Osteocyte (in vitro differentiated cells): ENCODE data around the gene KIF24. TPM values are rescaled to one million over a fixed set of nuclear protein-coding genes. Genes with fewer than 3 reads are reported as not detected.

Source experiments
- DNase-seq: peaks from one replicate; pipeline ENCODE4 v3.0.0; 2021; ENCODE audit warnings: mixed read lengths; ENCODE audit not compliant: unreplicated experiment; ENCODE audit errors: extremely low spot score
- H3K27ac Mint-ChIP-seq: one replicate; pipeline ENCODE4 v1.8.0; 2021; ENCODE audit warnings: mild to moderate bottlenecking, mixed read lengths; ENCODE audit not compliant: unreplicated experiment
- H3K27me3 Mint-ChIP-seq: one replicate; pipeline ENCODE4 v1.8.0; 2021; ENCODE audit warnings: mixed read lengths; ENCODE audit not compliant: unreplicated experiment
- H3K36me3 Mint-ChIP-seq: one replicate; pipeline ENCODE4 v1.8.0; 2021; ENCODE audit warnings: mixed read lengths; ENCODE audit not compliant: unreplicated experiment
- H3K4me1 Mint-ChIP-seq: one replicate; pipeline ENCODE4 v1.8.0; 2021; ENCODE audit warnings: mixed read lengths; ENCODE audit not compliant: unreplicated experiment
- H3K4me3 Mint-ChIP-seq: one replicate; pipeline ENCODE4 v1.8.0; 2021; ENCODE audit warnings: mild to moderate bottlenecking, moderate library complexity, mixed read lengths; ENCODE audit not compliant: unreplicated experiment
- H3K9me3 Mint-ChIP-seq: one replicate; pipeline ENCODE4 v1.8.0; 2021; ENCODE audit warnings: mixed read lengths; ENCODE audit not compliant: unreplicated experiment
- total RNA-seq: library from RNA; stranded (reverse); gene quantifications from 2 replicates; pipeline ENCODE4 v1.2.1, GENCODE V29; 2021
- TF ChIP-seq, protein P1 (sequence below): fragments of 200-600 bp; sonication (generic); IDR thresholded peaks from 2 replicates; pipeline ENCODE4 v1.5.0; 2021; ENCODE audit warnings: antibody characterized with exemption, mild to moderate bottlenecking, moderate library complexity

Gene KIF24
- total RNA-seq, 1 donor from 2014 or later = 1.4 TPM

DNA sequence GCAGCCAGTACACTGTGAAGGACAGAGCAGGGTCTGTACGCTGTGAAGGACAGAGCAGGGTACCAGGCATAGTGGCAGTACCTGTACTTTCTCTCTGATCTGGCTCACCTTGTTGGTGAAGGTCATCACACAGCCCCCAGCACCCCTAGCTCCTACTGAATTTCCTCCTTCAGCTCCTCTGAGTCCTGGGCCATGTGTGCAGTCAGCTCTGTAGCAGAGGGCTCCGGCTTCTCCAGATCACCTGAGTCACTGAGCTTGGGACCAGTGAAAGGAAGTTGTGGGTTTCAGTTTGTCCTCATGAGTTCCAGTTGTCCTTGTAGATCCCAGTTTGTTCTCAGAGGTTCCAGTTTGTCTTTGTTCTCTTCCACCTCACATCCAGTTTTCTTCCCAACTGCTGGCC is 5.8 kb upstream of the KIF24 start:
- Mint-ChIP-seq H3K4me3 (no peak overlapping the region), H3K27ac (no peak overlapping the region)

DNA sequence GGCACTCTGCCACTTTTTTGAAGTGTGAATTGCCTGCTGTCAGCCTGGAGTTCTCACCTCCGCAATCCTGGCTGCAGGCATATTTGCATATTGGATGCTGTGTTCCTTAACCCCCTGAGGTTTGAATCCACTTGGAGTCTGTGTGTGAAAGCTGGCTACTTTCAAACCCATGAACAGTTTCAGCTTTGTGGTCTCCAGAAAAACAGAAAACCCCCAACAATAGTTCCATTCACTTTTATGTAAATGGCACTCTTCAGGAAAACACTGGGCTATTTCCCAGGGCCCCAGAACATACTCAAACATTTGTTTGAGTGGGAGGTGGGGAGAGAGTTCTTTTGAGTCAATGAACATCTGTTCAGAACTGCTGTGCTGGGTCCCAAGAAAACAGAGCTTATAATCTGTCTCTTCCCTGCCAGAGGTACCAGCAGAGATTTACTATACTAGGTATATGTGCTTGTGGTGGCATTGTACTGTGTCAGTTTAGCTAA is 5.3 kb upstream of the KIF24 start:
- no peak overlapping the region for H3K4me3 Mint-ChIP-seq
- peaks cover 5% of the 10 kb centered on the region for H3K36me3 Mint-ChIP-seq
- H3K4me1 Mint-ChIP-seq = peaks cover 13% of the 10 kb centered on the region
- H3K27me3 Mint-ChIP-seq = no peaks in the 10 kb centered on the region
- H3K9me3 Mint-ChIP-seq = no peaks in the 10 kb centered on the region
- no peak overlapping the region for H3K27ac Mint-ChIP-seq
- TF ChIP-seq, protein P1, sequence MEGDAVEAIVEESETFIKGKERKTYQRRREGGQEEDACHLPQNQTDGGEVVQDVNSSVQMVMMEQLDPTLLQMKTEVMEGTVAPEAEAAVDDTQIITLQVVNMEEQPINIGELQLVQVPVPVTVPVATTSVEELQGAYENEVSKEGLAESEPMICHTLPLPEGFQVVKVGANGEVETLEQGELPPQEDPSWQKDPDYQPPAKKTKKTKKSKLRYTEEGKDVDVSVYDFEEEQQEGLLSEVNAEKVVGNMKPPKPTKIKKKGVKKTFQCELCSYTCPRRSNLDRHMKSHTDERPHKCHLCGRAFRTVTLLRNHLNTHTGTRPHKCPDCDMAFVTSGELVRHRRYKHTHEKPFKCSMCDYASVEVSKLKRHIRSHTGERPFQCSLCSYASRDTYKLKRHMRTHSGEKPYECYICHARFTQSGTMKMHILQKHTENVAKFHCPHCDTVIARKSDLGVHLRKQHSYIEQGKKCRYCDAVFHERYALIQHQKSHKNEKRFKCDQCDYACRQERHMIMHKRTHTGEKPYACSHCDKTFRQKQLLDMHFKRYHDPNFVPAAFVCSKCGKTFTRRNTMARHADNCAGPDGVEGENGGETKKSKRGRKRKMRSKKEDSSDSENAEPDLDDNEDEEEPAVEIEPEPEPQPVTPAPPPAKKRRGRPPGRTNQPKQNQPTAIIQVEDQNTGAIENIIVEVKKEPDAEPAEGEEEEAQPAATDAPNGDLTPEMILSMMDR = no peak
- no peak for DNase-seq

More for the DNA sequence above, 5.8 kb upstream of the KIF24 start:
- TF ChIP-seq, protein P1 = no peak
- no peaks in the 10 kb centered on the region for H3K9me3 Mint-ChIP-seq
- peaks cover 3% of the 10 kb centered on the region for H3K36me3 Mint-ChIP-seq
- no peak for DNase-seq
- peaks cover 8% of the 10 kb centered on the region for H3K4me1 Mint-ChIP-seq
- no peaks in the 10 kb centered on the region for H3K27me3 Mint-ChIP-seq

DNA sequence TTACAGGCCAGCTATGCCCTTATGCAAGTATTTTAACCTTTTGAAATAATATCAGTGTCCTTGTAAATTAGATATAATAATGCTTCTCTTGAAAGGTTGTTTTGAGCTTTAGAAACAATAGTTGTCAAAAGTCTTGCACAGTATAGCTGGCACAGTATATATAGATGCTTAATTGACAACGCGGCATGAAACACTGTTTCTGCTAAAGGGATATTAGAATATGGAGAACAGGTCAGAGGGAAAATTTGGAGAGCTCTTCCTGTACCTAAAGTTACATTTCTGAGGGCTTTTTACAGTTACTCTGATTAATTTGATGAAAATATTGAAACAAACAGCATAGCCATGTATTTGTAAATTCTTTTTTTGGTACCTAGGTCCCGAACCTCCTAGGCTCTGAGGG is 4.8 kb upstream of the KIF24 start:
- Mint-ChIP-seq H3K36me3 (peaks cover 2% of the 10 kb centered on the region), H3K9me3 (no peaks in the 10 kb centered on the region), H3K4me1 (peaks cover 13% of the 10 kb centered on the region), H3K4me3 (no peak overlapping the region), H3K27ac (no peak overlapping the region), H3K27me3 (no peaks in the 10 kb centered on the region)
- no peak for DNase-seq
- TF ChIP-seq, protein P1 = no peak

DNA sequence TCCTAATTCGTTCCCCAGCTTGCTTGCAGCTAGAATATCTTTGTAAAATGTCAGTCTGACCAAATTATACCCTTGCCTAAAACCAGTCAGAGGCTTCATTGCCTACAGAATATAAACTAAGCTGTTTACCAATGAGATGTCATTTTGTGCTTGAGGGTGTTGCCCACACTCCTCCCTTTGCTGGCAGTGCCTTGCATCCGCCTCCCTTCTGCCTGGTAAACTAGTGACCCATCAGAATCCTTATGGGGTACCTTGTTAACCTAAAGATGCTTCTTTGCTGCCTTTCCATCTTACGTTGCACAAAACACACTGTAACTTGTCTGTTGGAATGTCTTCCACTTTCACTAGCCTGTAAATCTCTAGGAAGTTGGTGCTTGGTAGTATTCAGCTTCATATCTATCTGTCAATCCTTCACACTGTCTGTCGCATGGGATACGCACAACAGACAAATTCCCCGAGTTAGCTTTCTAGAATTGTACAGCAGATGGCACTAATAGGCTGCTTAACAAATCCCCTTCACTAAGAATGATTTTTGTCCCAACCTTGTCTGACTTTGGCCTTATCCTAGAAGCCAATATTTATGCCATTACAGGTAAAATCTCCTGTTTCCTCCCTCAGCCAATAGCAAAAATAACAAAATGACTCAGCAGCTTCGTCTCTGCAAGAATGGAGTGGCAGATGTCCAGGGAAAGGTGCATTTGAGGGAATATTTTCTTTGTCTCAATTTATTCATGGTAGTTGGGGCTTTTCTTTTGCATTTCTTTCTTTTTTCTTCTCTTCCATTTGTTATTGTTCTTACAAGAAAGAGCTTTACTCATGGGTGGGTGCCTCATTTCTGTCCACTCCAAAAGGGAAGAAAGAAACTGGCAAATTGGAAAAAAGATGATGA is 3.3 kb upstream of the KIF24 start:
- Mint-ChIP-seq H3K9me3 (no peaks in the 10 kb centered on the region), H3K27ac (peak overlapping the region; percentile 12), H3K27me3 (no peaks in the 10 kb centered on the region), H3K36me3 (peaks cover 2% of the 10 kb centered on the region), H3K4me1 (peaks cover 23% of the 10 kb centered on the region), H3K4me3 (no peak overlapping the region)
- no peak for DNase-seq
- TF ChIP-seq, protein P1 = peak; percentile 64

DNA sequence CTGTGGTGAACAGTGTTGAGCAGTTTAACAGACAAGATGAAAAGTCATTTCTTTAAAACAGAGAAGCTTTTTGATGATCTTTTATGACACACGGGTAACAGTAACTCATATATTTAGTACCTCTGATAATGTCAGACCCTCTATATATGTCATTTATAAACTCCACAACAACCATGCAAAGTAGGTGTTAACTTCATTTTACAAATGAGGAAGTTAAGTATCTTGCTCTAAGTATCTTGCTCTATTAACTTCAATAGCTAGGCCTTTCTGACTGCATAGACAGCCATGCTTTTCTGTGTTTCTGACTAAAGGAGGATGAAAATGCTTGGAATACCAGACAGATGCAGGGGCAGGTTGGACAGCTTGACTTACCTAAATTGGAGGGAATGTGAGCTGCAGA is 2.1 kb upstream of the KIF24 start:
- TF ChIP-seq, protein P1 = no peak
- Mint-ChIP-seq H3K9me3 (no peaks in the 10 kb centered on the region), H3K36me3 (peaks cover 2% of the 10 kb centered on the region), H3K4me3 (no peak overlapping the region), H3K4me1 (peaks cover 27% of the 10 kb centered on the region), H3K27me3 (no peaks in the 10 kb centered on the region), H3K27ac (no peak overlapping the region)
- no peak for DNase-seq
